Panc1 (cell line): ENCODE measurements around the gene DLG5.

Experiments
- POLR2AphosphoS5 ChIP-seq: IDR thresholded peaks from 2 replicates; pipeline ENCODE4 v1.6.1; 2012; ENCODE audit warnings: mild to moderate bottlenecking, low read depth, low read length, moderate library complexity
- SIN3A ChIP-seq: IDR thresholded peaks from 2 replicates; pipeline ENCODE4 v1.6.1; 2012; ENCODE audit warnings: low read depth, mild to moderate bottlenecking, low read length, moderate library complexity, borderline replicate concordance; ENCODE audit not compliant: insufficient read depth
- TF ChIP-seq, protein P1 (sequence below): fragments of 450-650 bp; IDR thresholded peaks from 2 replicates; pipeline ENCODE4 v1.5.1; 2017; ENCODE audit warnings: mild to moderate bottlenecking

DNA sequence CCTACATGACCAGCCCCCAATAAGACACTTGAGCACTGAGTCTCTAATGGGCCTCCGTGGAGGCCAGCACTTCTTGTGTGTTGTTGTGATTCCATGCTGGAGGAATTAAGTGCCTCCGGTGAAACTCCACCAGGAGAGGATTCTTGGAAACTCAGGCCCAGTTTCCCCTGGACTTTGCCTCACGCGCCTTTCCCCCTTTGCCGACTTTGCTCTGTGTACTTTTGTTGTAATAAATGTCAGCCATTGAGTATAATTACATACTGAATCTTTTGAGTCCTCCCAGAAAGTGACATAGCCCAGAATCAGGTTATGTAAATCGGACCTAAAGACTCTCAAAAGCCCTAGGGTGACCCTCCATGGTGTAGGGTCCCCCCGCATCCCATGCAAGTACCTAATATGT is 82.4 kb downstream of the DLG5 start:
- TF ChIP-seq, protein P1, sequence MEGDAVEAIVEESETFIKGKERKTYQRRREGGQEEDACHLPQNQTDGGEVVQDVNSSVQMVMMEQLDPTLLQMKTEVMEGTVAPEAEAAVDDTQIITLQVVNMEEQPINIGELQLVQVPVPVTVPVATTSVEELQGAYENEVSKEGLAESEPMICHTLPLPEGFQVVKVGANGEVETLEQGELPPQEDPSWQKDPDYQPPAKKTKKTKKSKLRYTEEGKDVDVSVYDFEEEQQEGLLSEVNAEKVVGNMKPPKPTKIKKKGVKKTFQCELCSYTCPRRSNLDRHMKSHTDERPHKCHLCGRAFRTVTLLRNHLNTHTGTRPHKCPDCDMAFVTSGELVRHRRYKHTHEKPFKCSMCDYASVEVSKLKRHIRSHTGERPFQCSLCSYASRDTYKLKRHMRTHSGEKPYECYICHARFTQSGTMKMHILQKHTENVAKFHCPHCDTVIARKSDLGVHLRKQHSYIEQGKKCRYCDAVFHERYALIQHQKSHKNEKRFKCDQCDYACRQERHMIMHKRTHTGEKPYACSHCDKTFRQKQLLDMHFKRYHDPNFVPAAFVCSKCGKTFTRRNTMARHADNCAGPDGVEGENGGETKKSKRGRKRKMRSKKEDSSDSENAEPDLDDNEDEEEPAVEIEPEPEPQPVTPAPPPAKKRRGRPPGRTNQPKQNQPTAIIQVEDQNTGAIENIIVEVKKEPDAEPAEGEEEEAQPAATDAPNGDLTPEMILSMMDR, result no peak
- TF ChIP-seq POLR2AphosphoS5 (no peak), SIN3A (no peak)
